ENCODE results near the gene PYGM. TPM values are rescaled to one million over a fixed set of nuclear protein-coding genes. Genes with fewer than 3 reads are reported as not detected.

The PYGM gene
- total RNA-seq, 1 donor from 2014 or later: 4.8 TPM

GRCh38 chr11:64744544-64745188 lies 15.1 kb downstream of the PYGM start:
- ChIA-PET POLR2A (interaction anchor here (0.5 to 10.2 kb wide), 33 partner anchors 9 to 812 kb away, joined by 3 to 197 read pairs (median 6); partner anchors contain the start of genes ARL2, EHD1, MAP4K2 and MEN1), CTCF (interaction anchor here (0.7 to 5.8 kb wide), 10 partner anchors 16 to 101 kb away, joined by 3 to 49 read pairs (median 6); partner anchors contain the start of gene CDC42BPG)
- H3K36me3 Mint-ChIP-seq (ENCODE audit: low read depth): peaks cover 26% of the 10 kb centered on the region
- peak; percentile 63 for DNase-seq
- ATAC-seq (ENCODE audit: low read depth): peak; percentile 7
- intact Hi-C loops (cut with micrococcal nuclease): loop anchor here (1.0 to 5.0 kb wide), 5 partner anchors 20 to 427 kb away; partner anchors contain the start of genes MEN1, PRDX5 and TRMT112
- H3K9me3 Mint-ChIP-seq: no peaks in the 10 kb centered on the region
- no peaks in the 10 kb centered on the region for H3K27me3 Mint-ChIP-seq
- no peak for TF ChIP-seq CTCF (IDR thresholded peaks at IDR 0.05)
- peak overlapping the region; percentile 99 for H3K27ac Mint-ChIP-seq
- peak overlapping the region; percentile 96 for H3K4me3 Mint-ChIP-seq
- peaks cover 53% of the 10 kb centered on the region for H3K4me1 Mint-ChIP-seq

DNA sequence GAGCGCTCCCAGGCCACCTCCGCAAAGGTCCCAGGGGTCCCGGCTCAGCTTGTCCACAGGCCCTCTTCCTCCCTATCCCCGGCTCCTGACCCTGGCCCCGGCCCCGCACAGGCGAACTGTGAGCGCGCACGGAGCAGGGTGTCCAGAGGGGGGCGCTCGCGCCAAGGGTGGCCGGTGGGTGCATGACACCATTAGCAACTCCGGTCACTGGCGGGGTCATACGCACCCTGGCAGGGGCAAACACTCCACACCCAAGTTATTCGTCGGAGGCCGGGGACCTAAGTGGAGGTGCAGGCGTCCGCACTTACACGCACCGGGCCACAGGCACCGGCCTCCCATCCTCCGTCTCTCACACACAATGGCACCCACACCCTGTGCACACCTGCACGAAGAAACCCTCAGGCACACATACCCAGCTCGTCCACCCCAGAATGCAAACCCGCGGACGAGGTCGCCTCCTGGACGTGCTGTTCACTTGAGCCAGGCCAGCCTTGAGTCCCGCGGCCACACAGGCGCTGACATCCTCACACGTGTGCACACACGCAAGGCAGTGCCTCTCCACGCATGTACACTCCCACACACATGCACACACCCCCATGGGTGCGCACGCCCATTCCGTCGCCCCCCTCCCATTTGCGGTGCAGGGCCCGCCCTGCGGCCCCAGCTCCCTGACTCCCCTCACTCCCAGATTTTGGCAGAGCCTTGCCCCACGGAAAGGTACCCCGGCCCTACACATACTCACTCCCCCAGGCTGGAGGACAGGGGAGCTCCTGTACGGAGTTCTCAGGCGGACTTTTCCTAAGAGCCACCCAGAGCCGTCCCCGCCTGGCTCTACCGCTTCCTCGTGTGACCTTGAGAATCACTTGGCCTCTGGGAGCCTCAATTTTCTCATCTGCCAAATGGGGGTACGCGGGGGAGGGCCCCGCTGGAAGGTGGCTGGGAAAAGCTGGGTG lies 15.9 kb downstream of the PYGM start, which contains the start of gene RASGRP2:
RASGRP2 (minus strand) TSS at position 552 of the 953 bp plus-strand sequence. CDS start 1,276 bp downstream, outside the sequence.
- TF ChIP-seq CTCF (IDR thresholded peaks at IDR 0.05): no peak
- Mint-ChIP-seq H3K27me3 (no peaks in the 10 kb centered on the region), H3K9me3 (no peaks in the 10 kb centered on the region), H3K4me3 (peak within 1 kb of the TSS; percentile 96), H3K4me1 (peaks cover 51% of the 10 kb centered on the region), H3K36me3 (ENCODE audit: low read depth) (peaks cover 34% of the 10 kb centered on the region), H3K27ac (peak within 1 kb of the TSS; percentile 97)
- ATAC-seq (ENCODE audit: low read depth) (peak; percentile 35), DNase-seq (peak; percentile 84)
- intact Hi-C loops (cut with micrococcal nuclease): loop anchor here (1.0 to 5.0 kb wide), 12 partner anchors 21 to 427 kb away; partner anchors contain the start of genes MAP4K2, MEN1, NRXN2 and PRDX5
- CTCF ChIA-PET: interaction anchor here (0.7 to 5.8 kb wide), 13 partner anchors 17 to 384 kb away, joined by 3 to 49 read pairs (median 6); partner anchors contain the start of gene CDC42BPG
- POLR2A ChIA-PET: interaction anchor here (0.5 to 10.2 kb wide), 32 partner anchors 8 to 677 kb away, joined by 3 to 197 read pairs (median 6); partner anchors contain the start of genes ARL2, EHD1, MAP4K2 and MEN1

DNA sequence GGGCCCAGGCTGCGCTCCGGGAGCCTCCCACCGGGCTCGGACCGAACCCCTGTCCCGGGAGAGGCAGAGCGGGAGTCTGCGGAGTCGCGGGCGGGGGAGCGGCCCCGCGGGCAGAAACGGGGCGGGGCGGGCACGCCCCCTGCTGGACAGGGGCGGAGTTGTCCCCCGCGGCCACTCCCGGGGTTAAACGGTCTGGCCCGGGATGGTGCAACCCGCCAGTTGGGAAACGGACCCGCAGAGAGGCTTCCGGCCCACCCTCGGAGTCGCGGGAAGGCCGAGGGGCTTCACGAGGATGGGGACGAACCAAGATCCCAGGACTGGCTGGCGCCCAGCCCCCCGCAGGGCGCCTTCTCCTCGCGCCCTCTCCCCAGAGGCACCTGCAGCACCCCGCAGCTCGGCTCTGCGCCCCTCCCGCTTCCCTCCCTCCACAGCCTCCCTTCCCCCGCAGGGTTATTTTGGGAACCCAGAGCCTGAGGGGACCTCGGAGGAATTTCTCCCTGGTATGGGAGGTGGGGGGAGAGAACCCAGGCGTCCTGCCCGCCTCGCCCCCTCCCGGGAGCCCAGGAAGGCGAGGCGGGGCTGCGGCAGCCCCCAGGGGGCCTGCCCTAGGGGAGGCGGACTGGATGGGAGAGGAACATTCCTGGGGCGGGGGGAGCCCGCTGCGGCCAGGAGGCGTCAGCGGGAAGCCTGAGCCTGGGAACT lies 16.7 kb downstream of the PYGM start:
- ChIA-PET POLR2A (interaction anchor here (0.6 to 10.2 kb wide), 21 partner anchors 9 to 743 kb away, joined by 3 to 197 read pairs (median 6); partner anchors contain the start of genes EHD1, MAP4K2, MEN1 and PRDX5), CTCF (interaction anchor here (0.6 to 5.8 kb wide), 12 partner anchors 18 to 383 kb away, joined by 3 to 49 read pairs (median 6); partner anchors contain the start of gene CDC42BPG)
- H3K4me1 Mint-ChIP-seq: peaks cover 43% of the 10 kb centered on the region
- peak overlapping the region; percentile 96 for H3K4me3 Mint-ChIP-seq
- TF ChIP-seq CTCF (IDR thresholded peaks at IDR 0.05): peak; percentile 85
- H3K36me3 Mint-ChIP-seq (ENCODE audit: low read depth): peaks cover 38% of the 10 kb centered on the region
- H3K9me3 Mint-ChIP-seq: no peaks in the 10 kb centered on the region
- DNase-seq (peak; percentile 89), ATAC-seq (ENCODE audit: low read depth) (peak; percentile 12)
- H3K27me3 Mint-ChIP-seq: no peaks in the 10 kb centered on the region
- no peak overlapping the region for H3K27ac Mint-ChIP-seq
- intact Hi-C loops (cut with micrococcal nuclease): loop anchor here (1.0 to 5.0 kb wide), 11 partner anchors 20 to 426 kb away; partner anchors contain the start of genes MAP4K2, NRXN2, PRDX5 and TRMT112

GRCh38 chr11:64742087-64742888 lies 17.5 kb downstream of the PYGM start:
- DNase-seq (peak; percentile 47), ATAC-seq (ENCODE audit: low read depth) (no peak)
- CTCF ChIA-PET: interaction anchor here (0.6 to 5.8 kb wide), 16 partner anchors 21 to 387 kb away, joined by 3 to 49 read pairs (median 4); partner anchors contain the start of gene CDC42BPG
- H3K4me1 Mint-ChIP-seq: peaks cover 41% of the 10 kb centered on the region
- H3K4me3 Mint-ChIP-seq: peak overlapping the region; percentile 79
- H3K36me3 Mint-ChIP-seq (ENCODE audit: low read depth): peaks cover 44% of the 10 kb centered on the region
- H3K27me3 Mint-ChIP-seq: no peaks in the 10 kb centered on the region
- intact Hi-C loops (cut with micrococcal nuclease): loop anchor here (1.0 to 5.0 kb wide), 5 partner anchors 109 to 425 kb away; partner anchors contain the start of genes PRDX5 and TRMT112
- POLR2A ChIA-PET: interaction anchor here (0.5 to 10.2 kb wide), 16 partner anchors 9 to 742 kb away, joined by 3 to 197 read pairs (median 6); partner anchors contain the start of genes MAP4K2, NRXN2, PYGM and SF1
- peak overlapping the region; percentile 69 for H3K27ac Mint-ChIP-seq
- no peaks in the 10 kb centered on the region for H3K9me3 Mint-ChIP-seq
- no peak for TF ChIP-seq CTCF (IDR thresholded peaks at IDR 0.05)

Measured in activated B cell treated with CpG ODN at 0.5 μM for 24 hours (primary cell).